DMS153 (cell line): Measurements from ENCODE around the gene EPHA6.

Source experiments
- DNase-seq: peaks from one replicate; lab custom pipeline; 2025; lab: John Stamatoyannopoulos, UW

The EPHA6 gene

GRCh38 chr3:97706226-97706625, 891.8 kb downstream of the EPHA6 start:
- no peak for DNase-seq

GRCh38 chr3:97711654-97712053, 897.3 kb downstream of the EPHA6 start:
- no peak for DNase-seq

GRCh38 chr3:97712919-97713318, 898.5 kb downstream of the EPHA6 start:
- DNase-seq, result peak; percentile 1

- no peak for DNase-seq
These were observed 899.2 kb downstream of the EPHA6 start for GRCh38 chr3:97713634-97714033.

GRCh38 chr3:97719156-97719821, 904.9 kb downstream of the EPHA6 start:
- peak; percentile 17 for DNase-seq

GRCh38 chr3:97720417-97720816, 906.0 kb downstream of the EPHA6 start:
- peak; percentile 36 for DNase-seq

GRCh38 chr3:97721446-97721845, 907.1 kb downstream of the EPHA6 start:
- no peak for DNase-seq

- DNase-seq, result no peak
These were observed 922.5 kb downstream of the EPHA6 start for GRCh38 chr3:97736928-97737327.

- DNase-seq, result no peak
These were observed 924.4 kb downstream of the EPHA6 start for GRCh38 chr3:97738761-97739160.

GRCh38 chr3:97742036-97742435, 927.6 kb downstream of the EPHA6 start:
- no peak for DNase-seq

- no peak for DNase-seq
These were observed 929.9 kb downstream of the EPHA6 start for GRCh38 chr3:97744289-97744688.

- DNase-seq, result no peak
These were observed 949.4 kb downstream of the EPHA6 start for GRCh38 chr3:97763586-97764406.

GRCh38 chr3:97764407-97765238, 950.2 kb downstream of the EPHA6 start, which contains the start of gene ARL6:
Gene ARL6, plus strand, starts transcription at chr3:97764758. Its CDS starts 3,350 bp downstream, at chr3:97768108.
- DNase-seq, result peak; percentile 80

GRCh38 chr3:97765336-97765735, 950.9 kb downstream of the EPHA6 start:
- DNase-seq, result no peak

- DNase-seq, result no peak
These were observed 958.5 kb downstream of the EPHA6 start for GRCh38 chr3:97772926-97773325.

- no peak for DNase-seq
These were observed 963.8 kb downstream of the EPHA6 start for GRCh38 chr3:97778152-97778551.

- peak; percentile 1 for DNase-seq
These were observed 979.1 kb downstream of the EPHA6 start for GRCh38 chr3:97793420-97794019.

GRCh38 chr3:97795951-97796350, 981.6 kb downstream of the EPHA6 start:
- no peak for DNase-seq
